GM21737 (cell line): ENCODE results near the gene PALS1.

Experiments
- ATAC-seq: cut with Tn5 transposase; IDR thresholded peaks from one replicate; pipeline ENCODE4 v1.9.1; 2021; ENCODE audit warnings: mild to moderate bottlenecking, moderate library complexity; ENCODE audit not compliant: unreplicated experiment

PALS1 gene

DNA sequence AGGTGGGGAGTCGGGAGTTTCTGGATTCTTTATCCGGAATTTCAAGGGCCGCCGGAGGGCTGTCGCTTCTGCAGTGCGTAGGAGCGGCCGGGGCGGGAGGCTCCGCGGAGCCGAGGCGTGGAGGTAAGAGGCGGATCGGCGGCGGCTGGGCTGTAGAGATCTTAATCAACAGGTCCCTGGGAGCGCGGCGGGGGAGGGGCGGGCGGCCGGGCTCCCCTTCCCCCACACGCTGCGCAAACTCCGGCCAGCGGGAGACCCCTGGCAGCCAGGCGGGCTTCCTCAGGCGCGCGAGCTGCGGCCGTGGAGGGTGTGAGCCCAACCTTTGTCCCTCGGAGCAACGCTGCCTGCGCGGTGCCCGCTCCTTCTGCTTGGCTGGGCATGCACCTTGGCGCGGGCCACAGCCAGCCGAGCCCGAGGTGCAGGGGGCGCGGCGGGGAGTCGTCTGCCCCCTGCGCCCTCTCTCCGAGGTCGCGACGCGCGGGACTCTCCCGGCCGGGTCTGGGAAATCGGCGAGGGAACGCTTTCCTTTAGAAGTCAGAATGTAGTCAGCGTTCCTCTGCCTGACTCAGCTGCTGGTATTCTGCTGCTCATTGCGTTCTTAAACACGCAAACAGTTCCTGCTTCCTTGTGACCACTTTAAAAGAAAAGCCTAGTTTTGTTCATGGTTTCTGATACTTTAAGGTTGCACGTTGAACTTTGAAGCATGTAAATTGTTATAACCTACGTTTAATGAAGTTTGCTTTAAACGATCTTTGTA, at the start of gene PALS1:
Gene PALS1, plus strand, starts transcription at position 25 of the 757 bp plus-strand sequence. CDS start 37,736 bp downstream, outside the sequence.
- ATAC-seq = peak; percentile 38

GRCh38 chr14:67191768-67192290, 49.4 kb upstream of the PALS1 start:
- no peak for ATAC-seq

GRCh38 chr14:67192366-67192765, 48.9 kb upstream of the PALS1 start:
- no peak for ATAC-seq

DNA sequence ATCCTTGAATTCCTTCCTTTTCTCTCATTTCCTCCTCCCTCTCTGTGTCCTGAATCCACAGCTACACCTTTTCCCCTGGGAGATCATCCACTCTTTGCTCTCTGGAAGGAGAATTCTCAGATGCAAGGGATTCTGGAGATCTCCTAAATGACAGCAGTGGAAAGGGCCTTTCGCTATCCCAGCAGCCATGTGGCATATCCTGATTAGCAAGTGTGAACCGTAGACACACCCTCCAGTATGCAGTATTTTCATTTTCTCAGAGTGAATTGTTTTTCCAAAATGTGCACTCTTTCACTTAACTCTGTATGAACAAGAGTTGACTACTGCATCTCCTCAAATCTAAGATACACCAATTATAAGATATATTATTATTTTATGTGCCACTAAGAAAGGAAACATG, 46.0 kb upstream of the PALS1 start:
- ATAC-seq = no peak

DNA sequence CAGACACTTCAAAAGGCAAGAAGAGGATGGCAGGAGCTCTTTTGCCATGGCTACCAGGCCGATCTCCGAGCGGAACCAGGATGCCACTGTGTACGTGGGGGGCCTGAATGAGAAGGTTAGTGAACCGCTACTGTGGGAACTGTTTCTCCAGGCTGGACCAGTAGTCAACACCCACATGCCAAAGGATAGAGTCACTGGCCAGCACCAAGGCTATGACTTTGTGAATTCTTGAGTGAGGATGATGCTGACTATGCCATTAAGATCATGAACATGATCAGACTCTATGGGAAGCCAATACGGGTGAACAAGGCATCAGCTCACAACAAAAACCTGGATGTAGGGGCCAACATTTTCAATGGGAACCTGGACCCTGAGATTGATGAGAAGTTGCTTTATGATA, 42.2 kb upstream of the PALS1 start:
- ATAC-seq = no peak

- no peak for ATAC-seq
Observed at GRCh38 chr14:67207810-67208209, 33.4 kb upstream of the PALS1 start.

- no peak for ATAC-seq
Observed at GRCh38 chr14:67218126-67218525, 23.1 kb upstream of the PALS1 start.

DNA sequence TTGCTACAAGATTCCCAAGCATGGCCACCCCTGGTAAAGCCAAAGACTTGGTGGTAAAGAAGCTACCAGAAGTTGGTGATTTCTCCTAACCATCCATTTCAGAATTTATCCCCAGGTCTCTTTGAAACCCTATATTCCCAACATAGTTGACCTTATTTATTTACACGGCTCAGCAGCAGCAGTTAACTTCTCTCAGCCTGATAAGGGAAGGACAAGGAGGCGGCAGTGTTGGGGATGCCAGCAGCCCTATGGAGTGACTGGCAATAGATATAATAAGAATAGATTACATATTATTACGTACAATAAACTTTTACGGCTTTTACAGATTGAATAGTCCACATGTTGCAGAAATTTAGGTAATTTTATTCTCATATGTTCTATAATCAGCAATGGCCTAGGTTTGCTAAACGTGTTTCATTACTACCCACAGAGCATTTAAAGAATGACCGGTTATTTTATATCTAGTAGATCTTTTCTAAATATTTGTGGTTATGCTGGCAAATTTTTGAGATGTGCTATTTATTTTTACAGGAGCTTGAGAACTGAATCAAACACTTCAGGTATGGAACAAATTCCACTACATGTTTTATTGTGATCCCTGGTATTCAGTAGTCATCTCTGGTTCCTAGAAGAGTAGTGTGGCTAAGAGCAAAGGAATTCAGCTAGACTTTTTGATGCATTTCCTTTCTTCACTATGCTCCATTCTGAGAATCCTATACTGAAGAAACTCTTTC, 19.8 kb upstream of the PALS1 start:
- no peak for ATAC-seq

DNA sequence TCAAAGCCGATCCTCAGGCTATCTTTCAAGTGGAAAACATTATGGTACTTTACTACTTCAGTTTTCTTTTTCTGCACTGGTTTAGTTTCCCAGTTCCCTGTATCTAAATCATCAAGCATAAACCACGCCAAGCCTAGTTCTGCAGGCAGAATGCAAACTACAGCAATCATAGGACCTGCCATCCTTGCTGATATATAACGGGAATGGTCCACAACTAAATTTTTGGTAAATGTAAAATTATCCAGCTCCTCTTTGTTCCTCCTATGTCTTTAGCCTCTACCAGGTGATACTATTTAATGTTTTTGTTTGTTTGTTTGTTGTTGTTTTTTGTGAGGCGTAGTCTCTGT, 19.3 kb upstream of the PALS1 start:
- no peak for ATAC-seq

GRCh38 chr14:67225523-67225922, 15.7 kb upstream of the PALS1 start:
- ATAC-seq = no peak

- ATAC-seq = no peak
Observed at GRCh38 chr14:67228325-67228984, 12.8 kb upstream of the PALS1 start.

- ATAC-seq = no peak
Observed at GRCh38 chr14:67232066-67232465, 9.2 kb upstream of the PALS1 start.

- ATAC-seq = no peak
Observed at GRCh38 chr14:67232621-67233020, 8.6 kb upstream of the PALS1 start.

GRCh38 chr14:67237591-67237990, 3.6 kb upstream of the PALS1 start:
- no peak for ATAC-seq

DNA sequence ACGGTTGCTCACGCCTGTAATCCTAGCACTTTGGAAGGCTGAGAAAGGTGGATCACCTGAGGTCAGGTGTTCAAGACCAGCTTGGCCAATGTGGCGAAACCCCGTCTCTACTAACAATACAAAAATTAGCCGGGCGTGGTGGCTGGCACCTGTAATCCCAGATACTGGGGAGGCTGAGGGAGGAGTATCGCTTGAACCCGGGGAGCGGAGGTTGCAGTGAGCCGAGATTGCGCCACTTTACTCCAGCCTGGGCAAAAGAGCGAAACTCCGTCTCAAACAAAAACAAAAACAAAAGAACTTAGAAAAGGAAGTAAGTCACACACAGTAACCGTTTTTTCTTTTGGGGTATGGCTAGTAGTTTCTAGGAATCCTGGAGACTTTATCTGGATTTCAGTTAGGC, 1.7 kb upstream of the PALS1 start:
- ATAC-seq = no peak

GRCh38 chr14:67240168-67240932, 885 bp upstream of the PALS1 start:
- peak; percentile 11 for ATAC-seq

DNA sequence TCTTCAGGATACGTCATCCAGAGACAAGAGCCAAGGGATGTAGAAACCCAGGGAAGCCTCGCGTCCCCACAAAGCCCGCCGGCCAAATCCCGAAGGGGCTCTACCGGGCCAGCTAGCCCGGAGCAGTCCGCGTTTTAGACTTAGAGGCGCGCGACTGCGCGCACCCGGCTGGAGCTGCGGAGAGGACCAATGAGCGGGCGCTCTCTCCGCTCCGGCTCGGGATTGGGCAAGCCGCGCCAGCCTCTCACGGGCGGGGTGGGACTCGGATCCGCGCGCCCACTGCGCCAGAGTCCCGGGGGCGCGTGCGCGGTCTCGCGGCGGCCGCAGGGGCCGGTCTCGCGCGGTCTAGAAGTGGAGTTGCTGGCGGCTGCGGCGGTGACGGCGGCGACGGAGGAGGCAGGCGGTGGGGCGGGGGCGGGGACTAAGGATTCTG, 241 bp upstream of the PALS1 start:
- peak; percentile 92 for ATAC-seq

DNA sequence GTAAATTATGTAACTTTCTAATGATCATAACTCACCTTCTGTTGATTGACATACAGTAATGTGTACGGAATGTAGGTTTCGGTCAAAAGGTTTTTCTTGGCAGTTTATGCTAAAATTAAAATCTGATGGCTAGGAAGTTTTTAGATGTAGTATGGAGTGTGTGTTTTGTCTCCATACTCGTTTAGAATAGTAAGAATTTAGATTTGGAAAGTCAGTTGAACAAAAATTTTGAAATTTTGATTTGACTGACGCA, 859 bp downstream of the PALS1 start:
- no peak for ATAC-seq

- no peak for ATAC-seq
Observed at GRCh38 chr14:67245104-67245503, 3.9 kb downstream of the PALS1 start.

GRCh38 chr14:67251573-67252226, 10.5 kb downstream of the PALS1 start:
- no peak for ATAC-seq
